HCT116 (cell line): ENCODE data around the gene BMP5. TPM values are rescaled to one million over a fixed set of nuclear protein-coding genes. Genes with fewer than 3 reads are reported as not detected.
A peak's percentile ranks its signal among the peaks of the same experiment; 100 is the strongest.

Source experiments
- ATAC-seq: fragments of 200-7000 bp; cut with Tn5 transposase; 2 replicates; pipeline ENCODE4 v1.9.1; 2020; ENCODE audit warnings: mild to moderate bottlenecking, moderate library complexity
- BruUV-seq: library from RNA; stranded (reverse); fragments of 400-500 nt; replicated peaks from 2 replicates; lab custom pipeline; 2021; lab: Mats Ljungman, UMichigan
- CTCF ChIA-PET: fragments of 300-600 bp; sonication (Branson Sonifier 250); formaldehyde crosslinking; loops from one replicate; lab custom pipeline; 2021; ENCODE audit warnings: antibody characterized with exemption; lab: Charles Lee
- POLR2A ChIA-PET: fragments of 300-600, 350-600 bp; sonication (Branson Sonifier 250); formaldehyde crosslinking; loops from one replicate; lab custom pipeline; 2021; ENCODE audit warnings: antibody characterized with exemption; lab: Charles Lee
- RAD21 ChIA-PET, 2 experiments: fragments of 300-600 bp; sonication (Branson Sonifier 250); formaldehyde crosslinking; loops; one replicate each; lab custom pipeline; 2023; ENCODE audit warnings: low total read pairs in 2 of 2; ENCODE audit not compliant: uncharacterized antibody in 2 of 2, unreplicated experiment in 2 of 2, low non-redundant PET in 1 of 2; lab: Charles Lee
- DNase-seq: peaks from one replicate; pipeline ENCODE4 v3.0.0-alpha.2; 2010; ENCODE audit warnings: low read depth, low spot score
- H2AFZ ChIP-seq: fragments of 200-600 bp; shearing (Covaris generic), sonication (generic); 2 replicates; pipeline ENCODE4 v1.6.1; 2017; ENCODE audit warnings: low read depth, mixed run types, mixed read lengths, antibody characterized with exemption, low read length; ENCODE audit not compliant: poor library complexity, severe bottlenecking
- H3K27ac ChIP-seq: 2 replicates; pipeline ENCODE4 v1.5.1; 2012; ENCODE audit warnings: low read depth, low read length
- H3K27me3 ChIP-seq: fragments of 200-600 bp; sonication (generic); 2 replicates; pipeline ENCODE4 v1.6.1; 2016; ENCODE audit warnings: mixed run types, low read length, mixed read lengths; ENCODE audit not compliant: insufficient read depth
- H3K36me3 ChIP-seq, 2 experiments: fragments of 200-500 bp in 1 of 2; fragments of 200-600 bp in 1 of 2; sonication (Bioruptor generic) in 1 of 2; sonication (generic) in 1 of 2; 2 replicates each; pipeline versions ENCODE4 v1.5.1 to v1.6.1; 2014 to 2016; ENCODE audit warnings: low read length in 2 of 2, inconsistent platforms in 1 of 2, mixed read lengths in 1 of 2, mixed run types in 1 of 2; ENCODE audit not compliant: insufficient read depth in 2 of 2, control insufficient read depth in 1 of 2
- H3K4me1 ChIP-seq, 2 experiments: fragments of 200-600 bp in 1 of 2; sonication (generic) in 1 of 2; 2 replicates each; pipeline versions ENCODE4 v1.5.1 to v1.6.1; 2012 to 2017; ENCODE audit warnings: low read length in 2 of 2, inconsistent platforms in 1 of 2, mild to moderate bottlenecking in 1 of 2, mixed read lengths in 1 of 2, mixed run types in 1 of 2, moderate library complexity in 1 of 2; ENCODE audit not compliant: insufficient read depth in 2 of 2, control insufficient read depth in 1 of 2
- H3K4me2 ChIP-seq: fragments of 200-600 bp; sonication (generic); 2 replicates; pipeline ENCODE4 v1.6.1; 2017; ENCODE audit warnings: mixed run types, low read length, mixed read lengths
- H3K4me3 ChIP-seq, 2 experiments: fragments of 200-600 bp in 1 of 2; sonication (generic) in 1 of 2; replicated peaks in 1 of 2; 2 replicates each; pipeline ENCODE4 v1.5.1; 2011 to 2016; ENCODE audit warnings: low read length in 2 of 2, control low read depth in 1 of 2, low read depth in 1 of 2, mild to moderate bottlenecking in 1 of 2, mixed read lengths in 1 of 2, mixed run types in 1 of 2
- H3K79me2 ChIP-seq: fragments of 200-600 bp; sonication (generic); 2 replicates; pipeline ENCODE4 v1.6.1; 2017; ENCODE audit warnings: mild to moderate bottlenecking, mixed run types, low read length, moderate library complexity, mixed read lengths; ENCODE audit not compliant: insufficient read depth
- H3K9ac ChIP-seq: fragments of 200-600 bp; sonication (generic); 2 replicates; pipeline ENCODE4 v1.6.1; 2016; ENCODE audit warnings: low read length, mixed read lengths
- H3K9me2 ChIP-seq: fragments of 200-600 bp; sonication (generic), shearing (Covaris generic); 2 replicates; pipeline ENCODE4 v1.6.1; 2017; ENCODE audit warnings: mixed run types, mild to moderate bottlenecking, moderate library complexity; ENCODE audit not compliant: insufficient read depth
- H3K9me3 ChIP-seq, 2 experiments: fragments of 200-500 bp in 1 of 2; fragments of 200-600 bp in 1 of 2; sonication (Bioruptor generic) in 1 of 2; sonication (generic) in 1 of 2; 2 replicates each; pipeline ENCODE4 v1.6.1; 2014 to 2017; ENCODE audit warnings: low read length in 2 of 2, mixed read lengths in 2 of 2, inconsistent platforms in 1 of 2, low read depth in 1 of 2, mild to moderate bottlenecking in 1 of 2, mixed run types in 1 of 2, moderate library complexity in 1 of 2; ENCODE audit not compliant: control insufficient read depth in 1 of 2, insufficient read depth in 1 of 2
- H4K20me1 ChIP-seq: fragments of 200-600 bp; sonication (generic), shearing (Covaris generic); 2 replicates; pipeline ENCODE4 v1.6.1; 2017; ENCODE audit warnings: mixed run types, mild to moderate bottlenecking, moderate library complexity; ENCODE audit not compliant: insufficient read depth
- CEBPB ChIP-seq: IDR thresholded peaks from 2 replicates; pipeline ENCODE4 v1.6.1; 2012; ENCODE audit warnings: low read depth
- EGR1 ChIP-seq: IDR thresholded peaks from 2 replicates; pipeline ENCODE4 v1.6.1; 2012; ENCODE audit warnings: low read depth
- ELF1 ChIP-seq: IDR thresholded peaks from 2 replicates; pipeline ENCODE4 v1.6.1; 2012; ENCODE audit warnings: low read depth, borderline replicate concordance
- EZH2 ChIP-seq: fragments of 200-600 bp; sonication (generic); IDR thresholded peaks from 2 replicates; pipeline ENCODE4 v1.6.1; 2017; ENCODE audit warnings: antibody characterized with exemption, mixed run types
- JUND ChIP-seq: IDR thresholded peaks from 2 replicates; pipeline ENCODE4 v1.6.1; 2012
- POLR2A ChIP-seq: IDR thresholded peaks from 2 replicates; pipeline ENCODE4 v1.7.0; 2011; ENCODE audit warnings: borderline replicate concordance; ENCODE audit not compliant: insufficient read depth, insufficient read length; ENCODE audit errors: extremely low read depth
- RAD21 ChIP-seq: IDR thresholded peaks from 2 replicates; pipeline ENCODE4 v1.6.1; 2012; ENCODE audit warnings: low read depth, mild to moderate bottlenecking
- SP1 ChIP-seq: IDR thresholded peaks from 2 replicates; pipeline ENCODE4 v1.6.1; 2012; ENCODE audit warnings: low read depth
- SRF ChIP-seq: IDR thresholded peaks from 2 replicates; pipeline ENCODE4 v1.6.1; 2012; ENCODE audit warnings: low read depth
- ZFX ChIP-seq: fragments of 450-650 bp; IDR thresholded peaks from 2 replicates; pipeline ENCODE4 v1.6.1; 2017
- ZNF274 ChIP-seq: fragments of 200-500 bp; sonication (Bioruptor generic); IDR thresholded peaks from 2 replicates; pipeline ENCODE4 v1.6.1; 2014; ENCODE audit warnings: mild to moderate bottlenecking, low read depth, low read length, inconsistent platforms
- intact Hi-C: fragments of 100-400 bp; cut with micrococcal nuclease; formaldehyde crosslinking; loops from 2 replicates; pipeline ENCODE4 v1.10.0; 2022
- total RNA-seq: library from RNA; stranded (reverse); gene quantifications from one replicate; pipeline ENCODE4 v1.2.1, GENCODE V29; 2021; ENCODE audit not compliant: unreplicated experiment
- TF ChIP-seq, protein P1 (sequence below): IDR thresholded peaks from 2 replicates; pipeline ENCODE4 v1.6.1; 2012
- TF ChIP-seq, protein P2 (sequence below): IDR thresholded peaks from 2 replicates; pipeline ENCODE4 v1.6.1; 2011; ENCODE audit warnings: mild to moderate bottlenecking, low read length, moderate library complexity; ENCODE audit not compliant: insufficient replicate concordance; ENCODE audit errors: extremely low read depth
- TF ChIP-seq, protein P3 (sequence below): IDR thresholded peaks from 2 replicates; pipeline ENCODE4 v1.6.1; 2012; ENCODE audit warnings: low read depth

The BMP5 gene
- total RNA-seq, 1 experiment from 2014 or later = not detected

DNA sequence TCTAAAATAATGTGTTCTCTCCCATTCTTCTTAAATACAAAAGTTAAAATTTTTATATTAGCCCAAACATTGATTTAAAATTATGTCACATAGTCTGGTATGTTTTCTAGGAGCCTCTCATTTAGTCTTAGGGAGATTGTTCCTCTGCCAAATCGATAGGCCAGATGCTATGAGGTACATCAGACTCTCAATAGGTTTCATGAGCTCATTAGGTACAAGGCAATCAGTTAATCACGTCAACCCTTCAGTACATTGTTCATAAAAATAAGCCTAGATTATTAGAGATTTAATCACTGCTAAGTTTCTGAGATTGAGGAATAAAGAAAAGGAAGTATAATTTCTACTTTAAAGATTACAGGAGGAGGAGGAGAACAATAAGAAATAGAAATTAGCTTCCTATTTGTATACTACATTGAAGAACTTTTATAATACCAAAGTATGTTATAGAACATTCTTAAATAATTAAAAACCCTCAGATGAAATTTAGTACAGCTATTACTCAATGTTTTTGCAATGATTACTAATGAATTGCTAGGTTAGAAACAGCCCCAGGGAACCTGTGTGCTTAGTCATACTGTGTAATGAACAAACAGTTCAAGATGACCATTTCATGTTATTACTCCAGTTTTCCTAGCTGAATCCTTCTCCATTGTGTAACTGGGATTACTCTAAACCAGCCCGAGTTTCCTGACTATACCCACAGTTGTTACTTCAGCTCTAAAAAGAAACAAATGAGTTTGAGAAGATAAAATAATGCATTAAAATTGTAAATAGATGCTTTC, 117.0 kb downstream of the BMP5 start:
- no peak for ATAC-seq
- POLR2A ChIA-PET = no interaction called here
- CTCF ChIA-PET = no interaction called here
- Histone ChIP-seq H3K9me2 (no peaks in the 10 kb centered on the region), H3K27ac (no peak overlapping the region), H3K9ac (no peak overlapping the region), H3K9me3 (no peaks in the 10 kb centered on the region), H3K4me3 (no peak overlapping the region), H2AFZ (no peak overlapping the region), H4K20me1 (no peaks in the 10 kb centered on the region), H3K4me2 (no peak overlapping the region), H3K4me1 (no peaks in the 10 kb centered on the region), H3K27me3 (peaks cover 25% of the 10 kb centered on the region), H3K79me2 (no peaks in the 10 kb centered on the region), H3K36me3 (no peaks in the 10 kb centered on the region)
- RAD21 ChIA-PET = no interaction called here
- no peak for DNase-seq
- TF ChIP-seq CEBPB = peak; percentile 41; the same call in 1 of the 2 replicates
- no peak for TF ChIP-seq EZH2
- TF ChIP-seq SP1 = no peak
- no peak for TF ChIP-seq RAD21
- no peak for TF ChIP-seq SRF
- no peak for TF ChIP-seq ZNF274
- TF ChIP-seq, protein P1, sequence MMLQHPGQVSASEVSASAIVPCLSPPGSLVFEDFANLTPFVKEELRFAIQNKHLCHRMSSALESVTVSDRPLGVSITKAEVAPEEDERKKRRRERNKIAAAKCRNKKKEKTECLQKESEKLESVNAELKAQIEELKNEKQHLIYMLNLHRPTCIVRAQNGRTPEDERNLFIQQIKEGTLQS = no peak
- no TSS peak for BruUV-seq
- intact Hi-C loops = no loop called here

DNA sequence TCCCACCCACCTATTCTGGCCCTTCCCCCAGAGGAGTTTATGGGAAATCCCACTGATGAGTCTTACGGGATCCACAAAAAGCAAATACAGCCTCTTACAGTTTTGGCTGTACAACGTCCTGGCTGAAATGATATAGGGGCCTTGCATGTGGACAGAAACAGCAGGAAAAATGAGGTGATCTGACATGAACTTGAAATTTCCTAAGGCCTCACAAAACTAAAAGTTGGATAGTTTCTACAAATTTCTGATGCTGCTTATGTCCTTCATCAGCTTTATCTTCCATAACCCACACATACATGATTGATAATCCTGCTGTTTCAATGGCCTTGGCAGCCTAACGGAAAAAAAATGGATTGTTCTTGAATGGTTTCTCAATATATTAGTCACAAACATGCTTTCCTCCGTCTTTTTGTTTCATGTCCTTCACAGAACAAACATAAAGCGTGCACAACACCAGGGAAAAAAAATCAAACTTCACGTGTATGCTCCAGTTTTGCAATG, 118.8 kb downstream of the BMP5 start:
- Histone ChIP-seq H3K9ac (no peak overlapping the region), H3K27me3 (peaks cover 25% of the 10 kb centered on the region), H3K4me3 (no peak overlapping the region), H3K4me2 (no peak overlapping the region), H3K79me2 (no peaks in the 10 kb centered on the region), H3K4me1 (no peaks in the 10 kb centered on the region), H2AFZ (no peak overlapping the region), H3K9me2 (no peaks in the 10 kb centered on the region), H3K9me3 (no peaks in the 10 kb centered on the region), H3K27ac (no peak overlapping the region), H4K20me1 (no peaks in the 10 kb centered on the region), H3K36me3 (no peaks in the 10 kb centered on the region)
- ChIA-PET RAD21 (no interaction called here), CTCF (no interaction called here), POLR2A (no interaction called here)
- no peak for ATAC-seq
- intact Hi-C loops = no loop called here
- no TSS peak for BruUV-seq
- DNase-seq = no peak
- TF ChIP-seq JUND (no peak), ZFX (no peak), SRF (no peak), EGR1 (no peak), CEBPB (no peak), ZNF274 (no peak), ELF1 (no peak), POLR2A (no peak)
- TF ChIP-seq, protein P2, sequence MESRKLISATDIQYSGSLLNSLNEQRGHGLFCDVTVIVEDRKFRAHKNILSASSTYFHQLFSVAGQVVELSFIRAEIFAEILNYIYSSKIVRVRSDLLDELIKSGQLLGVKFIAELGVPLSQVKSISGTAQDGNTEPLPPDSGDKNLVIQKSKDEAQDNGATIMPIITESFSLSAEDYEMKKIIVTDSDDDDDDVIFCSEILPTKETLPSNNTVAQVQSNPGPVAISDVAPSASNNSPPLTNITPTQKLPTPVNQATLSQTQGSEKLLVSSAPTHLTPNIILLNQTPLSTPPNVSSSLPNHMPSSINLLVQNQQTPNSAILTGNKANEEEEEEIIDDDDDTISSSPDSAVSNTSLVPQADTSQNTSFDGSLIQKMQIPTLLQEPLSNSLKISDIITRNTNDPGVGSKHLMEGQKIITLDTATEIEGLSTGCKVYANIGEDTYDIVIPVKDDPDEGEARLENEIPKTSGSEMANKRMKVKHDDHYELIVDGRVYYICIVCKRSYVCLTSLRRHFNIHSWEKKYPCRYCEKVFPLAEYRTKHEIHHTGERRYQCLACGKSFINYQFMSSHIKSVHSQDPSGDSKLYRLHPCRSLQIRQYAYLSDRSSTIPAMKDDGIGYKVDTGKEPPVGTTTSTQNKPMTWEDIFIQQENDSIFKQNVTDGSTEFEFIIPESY = no peak
- TF ChIP-seq, protein P3, sequence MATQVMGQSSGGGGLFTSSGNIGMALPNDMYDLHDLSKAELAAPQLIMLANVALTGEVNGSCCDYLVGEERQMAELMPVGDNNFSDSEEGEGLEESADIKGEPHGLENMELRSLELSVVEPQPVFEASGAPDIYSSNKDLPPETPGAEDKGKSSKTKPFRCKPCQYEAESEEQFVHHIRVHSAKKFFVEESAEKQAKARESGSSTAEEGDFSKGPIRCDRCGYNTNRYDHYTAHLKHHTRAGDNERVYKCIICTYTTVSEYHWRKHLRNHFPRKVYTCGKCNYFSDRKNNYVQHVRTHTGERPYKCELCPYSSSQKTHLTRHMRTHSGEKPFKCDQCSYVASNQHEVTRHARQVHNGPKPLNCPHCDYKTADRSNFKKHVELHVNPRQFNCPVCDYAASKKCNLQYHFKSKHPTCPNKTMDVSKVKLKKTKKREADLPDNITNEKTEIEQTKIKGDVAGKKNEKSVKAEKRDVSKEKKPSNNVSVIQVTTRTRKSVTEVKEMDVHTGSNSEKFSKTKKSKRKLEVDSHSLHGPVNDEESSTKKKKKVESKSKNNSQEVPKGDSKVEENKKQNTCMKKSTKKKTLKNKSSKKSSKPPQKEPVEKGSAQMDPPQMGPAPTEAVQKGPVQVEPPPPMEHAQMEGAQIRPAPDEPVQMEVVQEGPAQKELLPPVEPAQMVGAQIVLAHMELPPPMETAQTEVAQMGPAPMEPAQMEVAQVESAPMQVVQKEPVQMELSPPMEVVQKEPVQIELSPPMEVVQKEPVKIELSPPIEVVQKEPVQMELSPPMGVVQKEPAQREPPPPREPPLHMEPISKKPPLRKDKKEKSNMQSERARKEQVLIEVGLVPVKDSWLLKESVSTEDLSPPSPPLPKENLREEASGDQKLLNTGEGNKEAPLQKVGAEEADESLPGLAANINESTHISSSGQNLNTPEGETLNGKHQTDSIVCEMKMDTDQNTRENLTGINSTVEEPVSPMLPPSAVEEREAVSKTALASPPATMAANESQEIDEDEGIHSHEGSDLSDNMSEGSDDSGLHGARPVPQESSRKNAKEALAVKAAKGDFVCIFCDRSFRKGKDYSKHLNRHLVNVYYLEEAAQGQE = no peak
